ENCODE data around the gene PMEPA1.

PMEPA1 gene

GRCh38 chr20:57652606-57653545 lies 56.9 kb downstream of the PMEPA1 start:
- DNase-seq (ENCODE audit: insufficient read length, low spot score) (peak; percentile 7), FAIRE-seq (no peak)
- TF ChIP-seq SPI1 (IDR thresholded peaks at IDR 0.05; ENCODE audit: low read depth, low read length) (no peak), PAX5 (IDR thresholded peaks at IDR 0.05; ENCODE audit: insufficient read depth, low read length, severe bottlenecking) (no peak), TAF1 (IDR thresholded peaks at IDR 0.05; ENCODE audit: low read depth, low read length) (no peak), POLR2AphosphoS5 (IDR thresholded peaks at IDR 0.05; ENCODE audit: low read depth, low read length) (no peak)

GRCh38 chr20:57651881-57652605 lies 57.8 kb downstream of the PMEPA1 start:
- DNase-seq (ENCODE audit: insufficient read length, low spot score) = peak; percentile 5
- no peak for TF ChIP-seq PAX5 (IDR thresholded peaks at IDR 0.05; ENCODE audit: insufficient read depth, low read length, severe bottlenecking)
- TF ChIP-seq POLR2AphosphoS5 (IDR thresholded peaks at IDR 0.05; ENCODE audit: low read depth, low read length) = no peak
- TF ChIP-seq POLR2A (IDR thresholded peaks at IDR 0.05; ENCODE audit: low read depth, low read length) = no peak
- TF ChIP-seq SPI1 (IDR thresholded peaks at IDR 0.05; ENCODE audit: low read depth, low read length) = no peak
- no peak for TF ChIP-seq TAF1 (IDR thresholded peaks at IDR 0.05; ENCODE audit: low read depth, low read length)
- no peak for TF ChIP-seq POU2F2 (IDR thresholded peaks at IDR 0.05; ENCODE audit: low read depth, low read length)
- FAIRE-seq = no peak

- TF ChIP-seq POLR2A (IDR thresholded peaks at IDR 0.05; ENCODE audit: low read depth, low read length) = no peak
- no peak for FAIRE-seq
- no peak for DNase-seq (ENCODE audit: insufficient read length, low spot score)
Measured at GRCh38 chr20:57650756-57651483, 58.9 kb downstream of the PMEPA1 start.

GRCh38 chr20:57650266-57650665 lies 59.5 kb downstream of the PMEPA1 start:
- no peak for FAIRE-seq
- no peak for DNase-seq (ENCODE audit: insufficient read length, low spot score)
- TF ChIP-seq TAF1 (IDR thresholded peaks at IDR 0.05; ENCODE audit: low read depth, low read length) = no peak
- no peak for TF ChIP-seq POLR2AphosphoS5 (IDR thresholded peaks at IDR 0.05; ENCODE audit: low read depth, low read length)
- no peak for TF ChIP-seq PAX5 (IDR thresholded peaks at IDR 0.05; ENCODE audit: insufficient read depth, low read length, severe bottlenecking)
- TF ChIP-seq POLR2A (IDR thresholded peaks at IDR 0.05; ENCODE audit: low read depth, low read length) = no peak
- TF ChIP-seq SPI1 (IDR thresholded peaks at IDR 0.05; ENCODE audit: low read depth, low read length) = no peak

GRCh38 chr20:57649617-57650015 lies 60.2 kb downstream of the PMEPA1 start:
- FAIRE-seq = no peak
- TF ChIP-seq POLR2AphosphoS5 (IDR thresholded peaks at IDR 0.05; ENCODE audit: low read depth, low read length) (no peak), SPI1 (IDR thresholded peaks at IDR 0.05; ENCODE audit: low read depth, low read length) (no peak)
- DNase-seq (ENCODE audit: insufficient read length, low spot score) = no peak

- DNase-seq (ENCODE audit: insufficient read length, low spot score) (no peak), FAIRE-seq (no peak)
- TF ChIP-seq PAX5 (IDR thresholded peaks at IDR 0.05; ENCODE audit: insufficient read depth, low read length, severe bottlenecking) = no peak
Measured at GRCh38 chr20:57648878-57649616, 60.8 kb downstream of the PMEPA1 start.

- DNase-seq (ENCODE audit: insufficient read length, low spot score) (no peak), FAIRE-seq (no peak)
- TF ChIP-seq POU2F2 (IDR thresholded peaks at IDR 0.05; ENCODE audit: low read depth, low read length) = no peak
- TF ChIP-seq TAF1 (IDR thresholded peaks at IDR 0.05; ENCODE audit: low read depth, low read length) = no peak
Measured at GRCh38 chr20:57647933-57648785, 61.7 kb downstream of the PMEPA1 start.

GRCh38 chr20:57647006-57647932 lies 62.5 kb downstream of the PMEPA1 start:
- FAIRE-seq (no peak), DNase-seq (ENCODE audit: insufficient read length, low spot score) (no peak)
- TF ChIP-seq SPI1 (IDR thresholded peaks at IDR 0.05; ENCODE audit: low read depth, low read length) (no peak), POU2F2 (IDR thresholded peaks at IDR 0.05; ENCODE audit: low read depth, low read length) (no peak), POLR2AphosphoS5 (IDR thresholded peaks at IDR 0.05; ENCODE audit: low read depth, low read length) (no peak), POLR2A (IDR thresholded peaks at IDR 0.05; ENCODE audit: low read depth, low read length) (no peak), PAX5 (IDR thresholded peaks at IDR 0.05; ENCODE audit: insufficient read depth, low read length, severe bottlenecking) (no peak), TAF1 (IDR thresholded peaks at IDR 0.05; ENCODE audit: low read depth, low read length) (no peak)
